Activated CD4-positive, alpha-beta memory T cell treated with anti-CD3 and anti-CD28 coated beads, Interleukin-2, amount 10 ng/mL, durations not matched to agents 7 days and 5 days (primary cell): Measurements from ENCODE around the gene ATP8B3. TPM values are rescaled to one million over a fixed set of nuclear protein-coding genes. Genes with fewer than 3 reads are reported as not detected.
A peak's percentile ranks its signal among the peaks of the same experiment; 100 is the strongest.

Source experiments
- CTCF ChIA-PET: fragments of 350-600 bp; sonication (Branson Sonifier 250); formaldehyde crosslinking; loops from one replicate; lab custom pipeline; 2021; ENCODE audit warnings: antibody characterized with exemption, inconsistent platforms; lab: Charles Lee
- POLR2A ChIA-PET: fragments of 350-600 bp; sonication (Branson Sonifier 250); formaldehyde crosslinking; loops from one replicate; lab custom pipeline; 2021; ENCODE audit warnings: antibody characterized with exemption; lab: Charles Lee
- DNase-seq: peaks from one replicate; pipeline ENCODE4 v3.0.0-alpha.2; 2020
- H3K27ac Mint-ChIP-seq: one replicate; pipeline ENCODE4 v1.8.0; 2021; ENCODE audit warnings: mild to moderate bottlenecking, mixed read lengths
- H3K27me3 Mint-ChIP-seq: one replicate; pipeline ENCODE4 v1.8.0; 2021; ENCODE audit warnings: mixed read lengths
- H3K36me3 Mint-ChIP-seq: one replicate; pipeline ENCODE4 v1.8.0; 2021; ENCODE audit warnings: low read depth, mixed read lengths
- H3K4me1 Mint-ChIP-seq: one replicate; pipeline ENCODE4 v1.8.0; 2021; ENCODE audit warnings: mixed read lengths
- H3K4me3 Mint-ChIP-seq: one replicate; pipeline ENCODE4 v1.8.0; 2021; ENCODE audit warnings: mild to moderate bottlenecking, mixed read lengths
- H3K9me3 Mint-ChIP-seq: one replicate; pipeline ENCODE4 v1.8.0; 2021; ENCODE audit warnings: mixed read lengths
- total RNA-seq, 2 experiments: library from RNA; stranded (reverse); gene quantifications; one replicate each; pipeline ENCODE4 v1.2.3, GENCODE V29; 2021

Gene ATP8B3
- total RNA-seq, 2 experiments from 2014 or later, result 22.5 to 23.3 TPM

DNA sequence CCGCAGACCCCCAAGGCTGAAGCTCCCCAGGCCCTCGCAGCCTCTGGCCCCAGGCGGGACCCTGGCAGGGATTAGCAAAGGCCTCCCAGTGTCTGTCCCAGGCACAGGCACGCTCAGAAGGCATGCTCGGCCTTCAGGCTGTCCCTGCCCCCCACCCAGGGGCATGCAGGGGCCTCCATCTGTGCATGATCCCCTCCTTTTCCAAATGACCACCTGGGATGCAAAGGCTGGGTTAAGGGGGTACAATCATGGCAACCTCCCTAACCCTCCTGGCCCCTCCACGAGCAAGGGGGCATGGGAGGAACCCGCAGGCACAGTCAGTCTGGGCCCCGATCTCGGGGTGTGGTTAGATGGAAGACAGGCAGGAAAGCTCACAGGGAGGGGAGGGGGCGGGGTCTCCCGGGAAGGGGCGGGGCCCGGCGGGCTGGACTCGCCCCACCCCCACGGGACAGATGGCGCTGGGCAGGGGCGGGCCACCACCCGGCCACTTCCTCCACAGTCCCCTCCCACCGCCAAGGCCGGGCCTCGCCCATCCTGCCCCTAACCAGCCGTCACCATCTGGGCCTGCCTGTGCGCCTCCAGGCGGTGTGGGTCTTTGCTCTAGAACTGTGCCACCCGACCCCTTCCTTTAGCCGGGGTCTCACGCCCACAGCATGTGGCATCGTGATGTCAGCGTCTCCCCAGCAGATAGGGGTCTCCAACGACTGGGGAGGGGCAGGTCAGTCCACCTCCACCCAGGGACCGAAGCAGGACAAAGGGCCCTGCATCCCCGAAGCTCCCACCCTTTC lies 43.2 kb upstream of the ATP8B3 start:
- CTCF ChIA-PET, result interaction anchor here (0.6 to 1.4 kb wide), 3 partner anchors 9 to 29 kb away, joined by 3 to 4 read pairs (median 3); no protein-coding TSS in a partner anchor
- H3K36me3 Mint-ChIP-seq, result peaks cover 4% of the 10 kb centered on the region
- no peaks in the 10 kb centered on the region for H3K27me3 Mint-ChIP-seq
- peak; percentile 96 for DNase-seq
- H3K4me1 Mint-ChIP-seq, result peaks cover 59% of the 10 kb centered on the region
- H3K4me3 Mint-ChIP-seq, result peak overlapping the region; percentile 80
- H3K9me3 Mint-ChIP-seq, result no peaks in the 10 kb centered on the region
- H3K27ac Mint-ChIP-seq, result peak overlapping the region; percentile 96
- POLR2A ChIA-PET, result interaction anchor here (0.9 to 2.8 kb wide), 12 partner anchors 9 to 445 kb away, joined by 3 to 10 read pairs (median 4); partner anchors contain the start of gene KLF16

DNA sequence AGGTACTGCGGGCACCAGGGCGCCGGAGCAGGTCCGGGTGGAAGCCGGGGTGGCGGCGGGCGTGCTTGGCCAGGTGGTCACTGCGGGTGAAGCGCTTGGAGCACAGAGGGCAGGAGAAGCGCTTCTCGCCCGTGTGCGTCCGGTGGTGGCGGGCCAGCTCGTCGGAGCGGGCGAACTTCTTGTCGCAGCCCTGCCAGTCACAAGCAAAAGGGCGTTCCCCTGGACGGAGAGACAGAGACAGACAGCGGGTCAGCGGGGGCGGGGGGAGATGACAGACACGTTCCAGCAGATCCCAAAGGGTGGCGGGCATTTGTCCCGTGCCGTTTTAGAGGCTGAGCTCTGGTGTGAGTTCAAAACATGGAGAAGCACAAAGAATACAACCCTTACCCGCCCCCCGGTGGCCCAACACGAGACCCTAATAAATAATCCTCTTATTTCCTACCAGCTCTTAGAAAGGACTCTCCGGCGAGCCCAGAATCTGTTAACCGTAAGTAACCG lies 42.5 kb upstream of the ATP8B3 start:
- ChIA-PET CTCF (interaction anchor here (1.2 to 1.4 kb wide), 2 partner anchors 22 to 29 kb away, joined by 3 to 4 read pairs; no protein-coding TSS in a partner anchor), POLR2A (interaction anchor here (0.9 to 1.9 kb wide), 6 partner anchors 10 to 43 kb away, joined by 3 to 7 read pairs (median 4); partner anchors contain the start of gene KLF16)
- Mint-ChIP-seq H3K27me3 (no peaks in the 10 kb centered on the region), H3K4me3 (peak overlapping the region; percentile 80), H3K9me3 (no peaks in the 10 kb centered on the region), H3K27ac (peak overlapping the region; percentile 90), H3K36me3 (peaks cover 4% of the 10 kb centered on the region), H3K4me1 (peaks cover 59% of the 10 kb centered on the region)
- no peak for DNase-seq

- Mint-ChIP-seq H3K9me3 (no peaks in the 10 kb centered on the region), H3K27me3 (no peaks in the 10 kb centered on the region), H3K27ac (no peak overlapping the region), H3K4me3 (no peak overlapping the region), H3K36me3 (peaks cover 4% of the 10 kb centered on the region), H3K4me1 (peaks cover 60% of the 10 kb centered on the region)
- ChIA-PET POLR2A (interaction anchor here (0.9 to 1.9 kb wide), 4 partner anchors 10 to 28 kb away, joined by 3 to 7 read pairs (median 3); partner anchors contain the start of gene KLF16), CTCF (interaction anchor here (1.4 kb wide), 2 partner anchors 28 to 62 kb away, joined by 4 to 5 read pairs; no protein-coding TSS in a partner anchor)
- no peak for DNase-seq
Measured at GRCh38 chr19:1854039-1854541, 42.0 kb upstream of the ATP8B3 start.

GRCh38 chr19:1853295-1854038 lies 41.4 kb upstream of the ATP8B3 start:
- Mint-ChIP-seq H3K36me3 (peaks cover 4% of the 10 kb centered on the region), H3K4me3 (peak overlapping the region; percentile 31), H3K27ac (peak overlapping the region; percentile 91), H3K9me3 (no peaks in the 10 kb centered on the region), H3K27me3 (no peaks in the 10 kb centered on the region), H3K4me1 (peaks cover 60% of the 10 kb centered on the region)
- CTCF ChIA-PET, result interaction anchor here (1.4 kb wide), 1 partner anchor 63 kb away, joined by 5 read pairs; no protein-coding TSS in a partner anchor
- peak; percentile 91 for DNase-seq
- POLR2A ChIA-PET, result interaction anchor here (1.9 kb wide), 1 partner anchor 11 kb away, joined by 7 read pairs; the partner anchor contains the start of gene KLF16

DNA sequence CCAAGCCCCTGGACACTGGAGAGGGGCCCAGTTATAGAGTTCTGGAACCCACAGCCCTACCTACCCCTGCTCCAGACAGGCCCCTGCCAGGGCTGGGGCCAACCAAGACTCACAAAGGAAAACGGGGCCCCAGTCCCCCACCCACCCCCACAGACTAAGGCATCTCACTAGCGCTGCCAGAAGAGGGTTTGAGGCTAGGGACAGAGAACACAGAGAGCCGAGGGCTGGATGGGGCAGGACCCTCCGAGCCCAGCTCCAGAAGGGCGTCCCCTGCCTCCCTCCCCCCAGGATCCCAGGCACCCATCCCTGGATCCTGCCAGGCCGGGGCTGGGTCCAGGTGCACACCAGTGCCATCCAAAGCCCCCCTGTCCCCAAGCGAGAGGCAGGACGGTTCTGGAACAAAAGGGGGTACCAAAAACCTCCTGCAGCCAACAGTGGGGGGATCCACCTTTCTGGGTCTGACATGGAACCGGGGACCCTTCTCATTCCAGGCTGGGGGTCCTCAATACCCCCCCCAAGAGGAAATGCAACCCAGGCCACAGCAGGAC lies 40.6 kb upstream of the ATP8B3 start:
- Mint-ChIP-seq H3K4me1 (peaks cover 52% of the 10 kb centered on the region), H3K9me3 (no peaks in the 10 kb centered on the region), H3K36me3 (peaks cover 4% of the 10 kb centered on the region), H3K27me3 (no peaks in the 10 kb centered on the region), H3K4me3 (no peak overlapping the region), H3K27ac (no peak overlapping the region)
- no peak for DNase-seq
- ChIA-PET POLR2A (no interaction called here), CTCF (interaction anchor here (1.4 kb wide), 1 partner anchor 64 kb away, joined by 5 read pairs; no protein-coding TSS in a partner anchor)

DNA sequence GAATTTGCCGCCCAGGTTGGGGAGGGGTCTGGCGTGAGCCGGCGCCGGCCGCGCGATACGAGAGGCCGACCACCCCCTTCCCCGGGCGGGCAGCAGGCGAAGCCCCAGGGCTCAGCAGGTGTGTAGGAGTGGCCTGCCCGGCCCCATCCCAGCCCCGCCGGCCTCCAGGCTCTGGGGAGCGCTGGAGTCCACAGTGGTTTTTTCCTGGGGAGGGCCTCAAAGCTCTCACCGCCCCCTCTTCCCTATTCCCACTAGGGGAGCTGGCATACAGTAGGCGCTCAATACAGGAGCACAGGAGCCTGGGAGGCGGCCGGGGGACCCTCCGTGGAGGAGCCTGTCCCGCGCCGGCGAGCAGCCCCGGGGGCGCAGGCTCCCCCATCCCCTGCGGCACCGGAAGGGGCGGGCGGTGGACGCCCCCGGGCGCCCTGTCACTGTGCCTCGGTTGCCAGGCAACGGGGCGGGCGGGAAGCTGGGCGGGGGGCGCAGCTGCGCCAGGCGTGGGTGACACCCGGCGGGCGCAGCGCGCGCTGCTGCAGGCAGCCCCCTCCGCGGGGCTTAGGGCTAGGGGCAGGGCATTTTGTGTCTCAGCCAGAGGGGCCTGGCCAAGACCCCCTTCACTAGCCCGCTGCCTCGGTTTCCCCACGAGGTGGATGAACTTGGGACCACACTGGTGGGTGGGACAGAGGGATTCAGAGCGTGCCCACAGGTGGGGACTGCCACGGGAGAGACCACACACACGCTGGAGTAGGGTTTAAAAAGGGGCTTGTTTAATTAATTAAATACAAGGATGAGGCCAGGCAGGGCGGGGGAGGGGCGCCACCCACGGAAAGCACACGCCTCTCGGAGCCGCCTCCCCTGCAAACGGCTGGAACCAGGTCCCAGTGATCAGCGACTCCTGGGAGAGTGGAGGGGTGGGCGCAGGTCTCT lies 39.8 kb upstream of the ATP8B3 start:
- no peaks in the 10 kb centered on the region for H3K9me3 Mint-ChIP-seq

DNA sequence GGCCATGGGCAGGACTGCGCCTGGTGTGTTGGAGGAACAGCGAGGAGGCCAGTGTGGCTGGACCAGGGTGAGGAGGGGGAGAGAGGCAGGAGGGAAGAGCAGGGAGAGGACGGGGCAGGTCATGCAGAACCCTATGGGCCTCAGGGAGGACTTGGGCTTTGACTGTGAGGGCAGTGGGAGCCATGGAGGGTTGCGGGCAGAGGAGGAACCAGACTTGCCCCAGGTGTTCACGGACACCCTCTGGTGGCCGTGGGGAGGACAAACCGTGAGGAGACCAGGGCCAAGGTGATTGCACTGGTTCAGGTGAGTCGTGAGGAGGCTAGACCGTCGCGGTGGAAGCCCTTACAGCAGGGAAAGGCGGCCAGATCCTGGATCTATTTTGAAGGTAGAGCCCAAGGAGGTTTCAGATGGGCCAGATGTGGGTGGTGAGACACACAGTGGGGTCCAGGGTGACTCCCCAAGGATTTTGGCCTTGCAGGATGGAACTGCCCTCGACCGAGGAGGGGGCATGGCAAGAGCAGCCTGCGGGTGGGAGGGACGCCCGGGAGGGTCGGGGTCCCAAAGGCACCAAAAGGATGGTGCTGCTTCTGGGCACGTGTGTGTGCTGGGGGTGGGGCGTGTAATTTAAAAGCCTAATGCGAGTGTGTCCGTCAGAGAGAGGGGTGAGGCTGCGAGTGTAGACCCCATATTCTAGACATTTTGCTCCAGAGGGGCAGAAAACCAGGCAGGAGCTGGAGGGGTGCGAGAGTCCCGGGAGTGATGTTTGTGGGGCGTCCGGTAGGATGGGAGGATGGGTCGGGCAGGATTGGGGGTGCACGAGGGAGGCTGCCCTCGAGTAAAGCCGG lies 39.0 kb upstream of the ATP8B3 start:
- no peak for DNase-seq
- Mint-ChIP-seq H3K4me1 (peaks cover 61% of the 10 kb centered on the region), H3K9me3 (no peaks in the 10 kb centered on the region), H3K4me3 (no peak overlapping the region), H3K36me3 (peaks cover 4% of the 10 kb centered on the region), H3K27ac (peak overlapping the region; percentile 21), H3K27me3 (no peaks in the 10 kb centered on the region)
- CTCF ChIA-PET, result no interaction called here
- POLR2A ChIA-PET, result no interaction called here

More for the DNA sequence above, 39.8 kb upstream of the ATP8B3 start:
- DNase-seq, result no peak
- Mint-ChIP-seq H3K36me3 (peaks cover 4% of the 10 kb centered on the region), H3K27me3 (no peaks in the 10 kb centered on the region), H3K4me3 (no peak overlapping the region), H3K27ac (no peak overlapping the region), H3K4me1 (peaks cover 56% of the 10 kb centered on the region)
- ChIA-PET POLR2A (no interaction called here), CTCF (no interaction called here)

DNA sequence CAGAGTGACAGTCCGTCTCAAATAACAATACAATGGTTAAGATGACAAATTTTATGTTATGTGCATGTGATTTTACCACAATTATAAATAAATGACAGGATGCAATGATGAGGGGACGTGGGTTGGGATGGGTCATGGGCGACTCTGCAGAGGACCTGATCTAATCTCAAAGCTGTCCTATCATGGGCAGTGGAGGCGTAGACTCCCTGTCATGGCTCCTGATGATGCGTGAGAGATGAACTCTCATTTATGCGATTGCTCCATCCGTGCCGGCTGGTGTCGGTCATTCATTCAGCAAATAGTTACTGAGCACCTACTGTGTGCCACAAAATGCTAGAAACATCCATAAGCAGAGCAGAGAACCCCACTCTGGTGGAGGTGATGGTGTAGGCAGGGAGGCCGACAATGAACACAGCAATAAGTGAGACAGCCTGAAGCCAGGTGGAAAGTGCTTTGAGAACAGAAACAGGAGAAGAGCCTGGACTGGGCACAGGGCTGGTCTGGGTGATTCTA lies 37.9 kb upstream of the ATP8B3 start:
- H3K36me3 Mint-ChIP-seq, result peaks cover 4% of the 10 kb centered on the region
- H3K4me1 Mint-ChIP-seq, result peaks cover 60% of the 10 kb centered on the region

DNA sequence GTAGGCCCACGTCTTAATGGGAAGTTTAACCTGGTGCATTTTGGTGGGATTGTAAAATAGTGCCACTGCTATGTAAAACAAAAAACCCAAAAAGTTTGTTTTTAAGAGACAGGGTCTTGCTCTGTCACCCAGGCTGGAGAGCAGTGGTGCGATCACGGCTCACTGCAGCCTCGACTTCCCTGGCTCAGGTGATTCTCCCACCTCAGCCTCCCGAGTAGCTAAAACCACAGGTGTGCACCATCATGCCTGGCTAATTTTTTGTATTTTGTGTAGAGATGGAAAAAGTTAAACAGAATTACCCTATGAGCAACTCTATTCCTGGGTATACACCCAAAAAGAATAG lies 37.0 kb upstream of the ATP8B3 start:
- Mint-ChIP-seq H3K4me3 (no peak overlapping the region), H3K27me3 (no peaks in the 10 kb centered on the region), H3K27ac (peak overlapping the region; percentile 69), H3K36me3 (peaks cover 4% of the 10 kb centered on the region), H3K9me3 (no peaks in the 10 kb centered on the region), H3K4me1 (peaks cover 57% of the 10 kb centered on the region)
- CTCF ChIA-PET, result interaction anchor here (0.9 to 1.9 kb wide), 4 partner anchors 11 to 56 kb away, joined by 3 to 7 read pairs (median 4); no protein-coding TSS in a partner anchor
- POLR2A ChIA-PET, result interaction anchor here (1.7 kb wide), 1 partner anchor 49 kb away, joined by 4 read pairs; no protein-coding TSS in a partner anchor
- DNase-seq, result no peak

More for the DNA sequence above, 37.9 kb upstream of the ATP8B3 start:
- DNase-seq, result no peak
- peak overlapping the region; percentile 16 for H3K27ac Mint-ChIP-seq
- CTCF ChIA-PET, result interaction anchor here (0.6 to 1.9 kb wide), 4 partner anchors 12 to 57 kb away, joined by 3 to 7 read pairs (median 4); no protein-coding TSS in a partner anchor
- no peaks in the 10 kb centered on the region for H3K27me3 Mint-ChIP-seq
- H3K9me3 Mint-ChIP-seq, result no peaks in the 10 kb centered on the region
- no peak overlapping the region for H3K4me3 Mint-ChIP-seq
- POLR2A ChIA-PET, result interaction anchor here (1.7 kb wide), 1 partner anchor 48 kb away, joined by 4 read pairs; no protein-coding TSS in a partner anchor

DNA sequence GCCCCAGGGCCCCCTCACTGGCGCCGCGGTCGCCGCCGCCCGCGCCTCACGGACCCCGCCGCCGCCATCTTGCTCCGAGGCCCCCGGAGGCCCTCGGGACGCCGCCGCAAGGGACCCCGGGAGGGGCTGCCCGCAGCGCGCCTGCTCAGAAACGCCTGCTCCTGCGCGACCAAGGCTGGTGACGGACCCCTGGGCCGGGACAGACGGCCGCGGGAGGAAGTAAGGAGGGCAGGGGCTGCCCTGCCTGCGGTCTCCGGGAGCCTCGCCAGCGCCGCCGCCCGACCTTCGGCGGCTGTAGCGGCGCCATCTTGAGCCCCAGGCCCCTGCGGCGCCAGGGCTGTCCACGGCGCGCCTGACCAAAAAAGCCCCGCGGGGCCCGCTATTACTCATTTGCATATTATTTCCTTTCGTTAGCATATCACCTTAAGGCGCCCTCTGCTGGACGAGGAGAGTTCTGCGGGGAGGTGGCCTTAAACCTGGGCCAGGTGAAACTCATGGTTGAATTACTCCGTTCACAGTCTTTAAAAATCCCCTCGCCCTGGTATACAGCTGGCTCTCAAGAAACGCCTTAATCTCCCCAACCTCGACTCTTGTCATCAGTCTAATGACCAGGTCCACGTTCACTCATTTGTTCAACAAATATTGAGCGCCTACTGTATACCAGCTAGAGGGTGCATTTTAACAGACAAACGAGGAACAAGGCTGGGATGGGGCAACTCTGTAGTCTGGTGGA lies 36.5 kb upstream of the ATP8B3 start, which contains the start of gene REXO1:
REXO1 (minus strand) TSS at position 85 of the 733 bp plus-strand sequence. CDS start 125 bp downstream, outside the sequence.
- H3K27ac Mint-ChIP-seq, result peak within 1 kb of the TSS; percentile 88
- H3K4me3 Mint-ChIP-seq, result peak within 1 kb of the TSS; percentile 87
- CTCF ChIA-PET, result interaction anchor here (1.1 to 1.9 kb wide), 3 partner anchors 10 to 55 kb away, joined by 3 to 7 read pairs (median 4); no protein-coding TSS in a partner anchor
- no peaks in the 10 kb centered on the region for H3K27me3 Mint-ChIP-seq
- POLR2A ChIA-PET, result interaction anchor here (1.7 kb wide), 1 partner anchor 49 kb away, joined by 4 read pairs; no protein-coding TSS in a partner anchor
- H3K36me3 Mint-ChIP-seq, result peaks cover 4% of the 10 kb centered on the region
- H3K4me1 Mint-ChIP-seq, result peaks cover 55% of the 10 kb centered on the region
- peak; percentile 97 for DNase-seq
- no peaks in the 10 kb centered on the region for H3K9me3 Mint-ChIP-seq
